Measurements from ENCODE around the gene MAP2K5.

DNA sequence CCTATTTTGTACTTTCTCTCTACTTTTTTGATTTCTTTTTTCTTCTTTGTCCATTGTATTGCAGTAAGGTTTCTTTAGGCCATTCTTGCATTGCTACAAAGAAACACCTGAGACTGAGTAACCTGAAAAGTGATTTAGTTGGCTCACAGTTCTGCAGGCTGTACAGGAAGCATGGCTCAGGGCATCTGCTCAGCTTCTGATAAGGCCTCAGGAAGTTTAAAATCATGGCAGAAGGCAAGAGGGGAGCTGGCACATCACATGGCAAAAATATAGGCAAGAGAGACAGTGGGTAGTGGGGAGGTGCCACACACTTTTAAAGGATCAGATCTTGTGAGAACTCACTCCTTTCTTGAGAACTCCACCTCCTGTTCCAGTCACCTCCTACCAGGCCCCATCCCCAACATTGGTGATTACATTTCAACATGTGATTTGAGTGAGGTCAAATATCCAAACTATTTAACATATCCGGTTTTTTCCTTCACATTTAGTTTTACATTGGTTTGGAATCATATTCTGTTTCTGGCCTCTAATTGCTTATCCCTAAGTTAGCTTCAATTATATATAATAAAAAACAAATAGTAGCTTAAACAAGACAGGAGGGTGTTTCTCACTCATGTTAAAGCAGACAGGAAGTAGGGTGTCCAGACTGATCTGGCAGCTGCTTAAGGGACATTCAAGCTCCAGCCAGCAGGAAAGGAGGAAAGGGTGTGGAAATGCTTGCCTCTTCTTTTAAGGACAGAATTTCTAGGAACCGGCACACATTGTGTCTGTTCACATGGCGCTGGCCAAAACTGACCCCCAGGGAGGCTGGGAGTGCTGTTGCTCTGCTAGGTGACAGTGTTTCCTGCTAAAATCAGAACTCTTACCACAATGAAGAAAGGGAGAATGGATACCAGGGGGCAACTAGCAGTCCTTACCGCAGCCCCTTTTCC, 254.0 kb downstream of the MAP2K5 start:
- TF ChIP-seq, protein P1, sequence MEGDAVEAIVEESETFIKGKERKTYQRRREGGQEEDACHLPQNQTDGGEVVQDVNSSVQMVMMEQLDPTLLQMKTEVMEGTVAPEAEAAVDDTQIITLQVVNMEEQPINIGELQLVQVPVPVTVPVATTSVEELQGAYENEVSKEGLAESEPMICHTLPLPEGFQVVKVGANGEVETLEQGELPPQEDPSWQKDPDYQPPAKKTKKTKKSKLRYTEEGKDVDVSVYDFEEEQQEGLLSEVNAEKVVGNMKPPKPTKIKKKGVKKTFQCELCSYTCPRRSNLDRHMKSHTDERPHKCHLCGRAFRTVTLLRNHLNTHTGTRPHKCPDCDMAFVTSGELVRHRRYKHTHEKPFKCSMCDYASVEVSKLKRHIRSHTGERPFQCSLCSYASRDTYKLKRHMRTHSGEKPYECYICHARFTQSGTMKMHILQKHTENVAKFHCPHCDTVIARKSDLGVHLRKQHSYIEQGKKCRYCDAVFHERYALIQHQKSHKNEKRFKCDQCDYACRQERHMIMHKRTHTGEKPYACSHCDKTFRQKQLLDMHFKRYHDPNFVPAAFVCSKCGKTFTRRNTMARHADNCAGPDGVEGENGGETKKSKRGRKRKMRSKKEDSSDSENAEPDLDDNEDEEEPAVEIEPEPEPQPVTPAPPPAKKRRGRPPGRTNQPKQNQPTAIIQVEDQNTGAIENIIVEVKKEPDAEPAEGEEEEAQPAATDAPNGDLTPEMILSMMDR (conservative IDR thresholded peaks at IDR 0.05 in 1 of 2, IDR thresholded peaks at IDR 0.05 in 1 of 2; ENCODE audit: extremely low read depth in 1 of 2, insufficient read depth in 1 of 2, low read depth in 1 of 2, low read length in 2 of 2): no peak
- no peak for TF ChIP-seq EZH2 (IDR thresholded peaks at IDR 0.05; ENCODE audit: borderline replicate concordance, low read length)
